GM18873 (cell line): ENCODE results near the gene FUT8.

ENCODE experiments used
- ATAC-seq: cut with Tn5 transposase; IDR thresholded peaks from one replicate; pipeline ENCODE4 v1.9.1; 2021; ENCODE audit warnings: mild to moderate bottlenecking, moderate library complexity, moderate number of reproducible peaks; ENCODE audit not compliant: unreplicated experiment, low FRiP score

FUT8 gene

GRCh38 chr14:65485516-65485915, 73.0 kb downstream of the FUT8 start:
- no peak for ATAC-seq

DNA sequence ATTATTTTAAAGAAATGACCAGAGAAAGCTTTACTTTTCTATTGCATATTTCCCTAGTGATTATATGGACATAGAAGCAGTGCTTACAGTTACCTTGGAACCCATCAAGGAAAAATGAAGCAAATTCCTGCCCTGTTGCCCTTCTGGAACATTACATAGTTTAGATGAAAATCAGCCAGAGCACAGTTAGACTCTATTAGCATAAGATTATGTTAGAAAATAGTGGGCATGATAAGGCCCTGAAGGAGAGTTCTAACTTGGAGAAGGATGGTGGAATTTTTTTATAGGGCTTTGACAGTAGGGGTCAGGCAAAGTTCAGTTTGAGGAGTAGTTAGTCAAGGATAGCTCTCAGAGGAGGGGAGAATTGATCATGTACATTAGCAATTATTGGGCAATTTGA, 74.3 kb downstream of the FUT8 start:
- ATAC-seq: no peak

- ATAC-seq: no peak
Observed at GRCh38 chr14:65487783-65488494, 75.4 kb downstream of the FUT8 start.

DNA sequence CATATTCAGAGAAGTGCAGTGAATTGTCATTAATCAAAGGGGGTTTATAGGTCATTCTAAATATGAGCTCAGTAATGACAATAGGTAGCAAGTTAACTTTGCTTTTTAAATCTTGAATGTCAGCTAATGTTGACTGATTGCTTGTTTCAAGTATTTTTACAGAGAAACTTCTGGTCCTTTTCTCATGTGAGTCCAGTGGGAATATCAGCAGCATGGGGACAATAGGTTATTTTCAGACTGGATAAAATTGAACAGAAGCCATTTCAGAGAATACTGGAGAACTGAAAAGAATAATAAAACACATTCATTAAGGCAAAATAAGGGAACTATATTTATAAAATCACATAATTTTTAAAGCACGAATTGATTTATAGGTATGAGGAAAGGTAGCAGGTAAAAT, 78.7 kb downstream of the FUT8 start:
- no peak for ATAC-seq

GRCh38 chr14:65492266-65492665, 79.7 kb downstream of the FUT8 start:
- ATAC-seq: no peak

- no peak for ATAC-seq
Observed at GRCh38 chr14:65495196-65495595, 82.7 kb downstream of the FUT8 start.

- ATAC-seq: no peak
Observed at GRCh38 chr14:65496178-65496993, 83.9 kb downstream of the FUT8 start.

GRCh38 chr14:65499138-65499537, 86.6 kb downstream of the FUT8 start:
- no peak for ATAC-seq

GRCh38 chr14:65500075-65500474, 87.5 kb downstream of the FUT8 start:
- no peak for ATAC-seq

DNA sequence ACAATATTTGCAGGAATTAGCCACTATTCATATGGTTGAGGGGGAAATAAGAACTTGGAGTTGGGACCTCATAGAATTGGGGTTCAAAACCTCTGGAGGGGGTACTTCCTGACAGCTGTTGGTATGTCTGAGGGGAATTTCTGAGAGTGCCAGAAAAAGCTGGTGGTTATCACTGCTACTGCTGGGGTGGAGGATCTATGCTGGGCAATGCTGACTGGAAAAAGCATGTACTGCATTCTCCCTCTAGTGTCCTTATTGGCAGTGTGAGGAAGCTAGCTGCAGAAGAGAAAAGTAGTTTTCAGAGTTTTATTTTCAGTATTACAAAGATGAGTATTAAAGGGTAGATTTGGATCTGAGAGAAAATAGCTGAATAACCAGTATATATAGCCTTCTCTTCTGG, 88.8 kb downstream of the FUT8 start:
- no peak for ATAC-seq

- no peak for ATAC-seq
Observed at GRCh38 chr14:65502676-65503124, 90.2 kb downstream of the FUT8 start.

DNA sequence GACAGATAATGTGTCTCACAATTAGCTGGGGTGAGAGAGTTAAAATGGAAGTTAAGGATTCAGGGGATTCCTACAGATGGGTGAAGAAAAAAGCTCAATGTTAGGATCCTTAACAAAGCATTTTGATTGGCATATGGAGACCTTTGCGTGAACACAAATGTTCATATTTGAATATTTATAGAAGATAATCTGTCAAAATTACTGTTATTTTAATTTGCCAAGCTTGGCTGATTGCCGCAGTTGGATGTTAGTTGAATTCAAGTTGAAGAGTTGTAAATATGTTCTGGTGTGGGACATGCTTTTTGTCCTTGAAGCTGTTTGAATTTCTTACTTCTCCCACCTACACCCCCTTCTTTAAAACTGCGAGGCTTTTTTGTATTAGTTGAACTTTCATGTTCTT, 91.2 kb downstream of the FUT8 start:
- no peak for ATAC-seq

DNA sequence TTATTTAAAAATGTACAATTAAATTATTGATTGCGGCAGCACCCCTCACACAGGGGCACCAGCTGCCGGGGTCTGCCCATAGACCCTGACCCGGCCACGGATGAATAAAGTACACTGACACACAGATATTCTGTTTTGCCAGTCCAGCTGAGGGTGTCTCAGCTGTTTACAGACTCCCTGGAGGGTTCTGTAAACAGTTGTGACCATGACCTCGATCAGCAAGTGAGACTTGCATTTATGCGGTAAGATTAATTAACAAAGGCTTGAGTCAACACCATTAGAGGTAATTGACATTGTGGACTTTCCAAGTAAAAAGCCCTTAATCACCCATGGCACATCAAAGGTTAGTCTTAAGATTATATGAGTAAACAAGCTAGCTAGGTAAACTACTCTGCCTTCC, 94.3 kb downstream of the FUT8 start:
- ATAC-seq: no peak

DNA sequence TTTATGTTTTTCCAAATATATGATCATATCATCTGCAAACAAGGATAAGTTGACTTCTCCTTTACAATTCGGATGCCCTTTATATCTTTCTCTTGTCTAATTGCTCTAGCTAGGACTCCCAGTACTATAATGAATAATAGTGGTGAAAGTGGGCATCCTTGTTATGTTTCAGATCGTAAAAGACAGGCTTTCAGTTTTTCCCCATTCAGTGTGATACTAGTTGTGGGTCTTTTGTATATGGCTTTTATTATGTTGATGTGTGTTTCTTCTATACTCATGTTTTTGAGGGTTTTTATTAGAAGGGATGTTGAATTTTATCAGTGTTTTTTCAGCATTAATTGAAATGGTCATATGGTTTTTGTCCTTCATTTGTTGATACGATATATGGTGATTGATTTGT, 97.3 kb downstream of the FUT8 start:
- ATAC-seq: no peak

DNA sequence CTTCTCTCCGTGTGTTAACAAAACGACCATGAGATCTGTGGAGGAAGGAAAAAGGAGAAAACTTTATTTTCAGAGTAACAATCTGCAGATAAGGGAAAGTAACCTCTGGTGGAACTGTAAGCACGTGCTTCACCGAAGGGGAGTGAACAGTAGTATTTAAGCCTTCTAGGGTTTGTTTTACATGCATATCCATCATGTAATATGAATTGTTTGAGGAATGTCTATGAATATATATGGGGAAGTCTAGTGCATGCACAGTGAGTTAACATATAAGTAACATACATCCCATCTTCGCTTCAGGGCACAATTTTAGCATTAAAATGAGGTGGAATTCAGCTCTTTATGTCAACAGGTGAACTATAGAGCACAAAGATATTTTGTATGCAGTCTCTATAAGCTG, 101.1 kb downstream of the FUT8 start:
- no peak for ATAC-seq

DNA sequence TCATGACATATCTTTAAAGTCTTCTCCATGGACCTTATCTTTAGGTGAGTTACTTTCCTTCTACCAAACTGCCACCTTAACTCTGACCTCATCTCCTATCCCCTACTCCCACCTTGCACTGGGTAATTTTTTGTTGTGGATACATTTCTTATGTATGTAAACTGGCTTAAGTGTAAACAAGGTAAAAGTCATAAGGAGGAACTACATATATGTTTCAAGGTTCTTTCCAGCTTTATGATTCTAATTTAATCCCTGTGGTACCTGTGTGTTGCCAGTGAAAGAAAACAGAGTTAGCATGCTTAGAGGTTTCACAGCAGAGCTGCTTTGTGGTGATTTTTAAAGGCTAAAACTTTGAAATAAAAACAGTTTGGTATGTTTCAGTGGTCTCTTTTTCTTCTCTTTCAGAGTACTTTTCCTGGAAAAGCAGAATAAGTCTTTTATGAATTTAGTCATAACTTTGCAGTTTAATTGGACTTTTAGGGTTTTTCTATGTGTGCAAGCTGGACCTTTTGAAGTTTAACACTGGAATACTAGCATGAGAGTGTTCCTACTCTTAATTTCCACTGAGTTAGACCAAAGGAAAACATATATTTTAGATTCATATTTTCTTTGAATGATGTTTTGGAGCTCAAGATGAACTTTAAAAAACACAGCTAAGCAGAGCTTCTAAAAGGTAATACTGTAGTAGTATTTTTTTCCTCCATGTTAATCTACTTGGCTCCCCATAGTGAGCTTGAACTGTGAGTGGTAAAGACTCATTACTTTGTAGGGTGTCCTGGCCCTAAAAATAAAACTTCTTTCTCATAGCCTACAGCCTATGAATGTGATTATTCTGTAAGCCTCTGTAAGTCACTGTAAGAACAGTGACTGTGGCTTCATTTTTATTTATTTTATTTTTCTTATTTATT, 105.4 kb downstream of the FUT8 start:
- no peak for ATAC-seq

GRCh38 chr14:65528069-65528468, 115.5 kb downstream of the FUT8 start:
- no peak for ATAC-seq

DNA sequence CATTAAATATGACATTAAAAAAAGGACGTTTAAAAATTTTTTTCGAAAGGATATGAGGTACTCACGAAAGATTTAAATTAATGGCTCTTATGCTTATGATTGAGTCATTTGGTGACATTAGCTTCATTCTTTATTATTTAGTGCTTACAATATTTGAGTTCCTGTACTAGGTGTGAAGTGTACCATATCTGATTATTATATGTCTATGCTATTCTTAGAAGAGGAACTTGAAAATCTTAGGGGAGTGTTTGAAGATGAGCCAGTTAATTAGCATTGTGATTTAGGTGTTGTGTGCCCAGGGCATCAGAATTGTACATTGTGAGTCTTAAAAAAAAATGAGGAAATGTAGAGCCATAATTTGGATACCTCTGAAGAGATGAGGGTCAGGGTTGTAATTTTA, 118.6 kb downstream of the FUT8 start:
- ATAC-seq: no peak

GRCh38 chr14:65533736-65534404, 121.3 kb downstream of the FUT8 start:
- no peak for ATAC-seq

DNA sequence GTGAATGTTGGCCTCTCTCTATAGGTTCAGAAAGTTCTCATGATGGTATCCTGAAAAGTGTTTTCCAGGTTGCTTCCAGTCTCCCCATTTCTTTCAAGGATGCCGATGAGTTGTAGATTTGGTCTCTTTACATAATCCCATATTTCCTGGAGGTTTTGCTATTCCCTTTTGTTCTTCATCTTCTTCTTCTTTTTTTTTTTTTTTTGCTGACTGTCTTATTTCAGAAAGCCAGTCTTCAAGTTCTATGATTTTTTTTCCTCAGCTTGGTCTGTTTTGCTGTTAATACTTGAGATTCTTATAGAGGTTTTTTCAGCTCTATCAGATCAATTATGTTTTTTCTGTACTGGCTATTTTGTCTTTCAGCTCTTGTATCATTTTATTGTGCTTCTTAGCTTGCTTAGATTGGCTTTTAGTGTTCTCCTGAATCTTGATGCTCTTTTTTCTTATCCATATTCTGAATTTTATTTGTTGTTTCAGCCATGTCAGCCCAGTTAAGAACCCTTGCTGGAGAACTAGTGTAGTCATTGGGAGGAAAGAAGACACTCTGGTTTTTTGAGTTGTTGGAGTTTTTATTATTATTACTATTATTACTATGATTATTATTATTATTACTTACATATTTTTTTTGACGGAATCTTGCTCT, 124.4 kb downstream of the FUT8 start:
- ATAC-seq: no peak
